Tibial nerve (tissue), 3 donors: ENCODE data around the gene CNP.
"Not testable (repeated sequence)": the region's sequence is repeated elsewhere in the genome, so short reads cannot be mapped to it uniquely, and the experiment has no call there.

Experiments
- CTCF ChIP-seq, 5 experiments: fragments of 200-600 bp in 3 of 5; fragments of 450-650 bp in 2 of 5; sonication (generic) in 3 of 5; IDR thresholded peaks; one replicate each; pipeline ENCODE4 v1.5.1; 2016 to 2019; ENCODE audit warnings: antibody characterized with exemption in 5 of 5, mild to moderate bottlenecking in 3 of 5, moderate library complexity in 2 of 5
- POLR2A ChIP-seq, 2 donors: fragments of 450-650 bp; IDR thresholded peaks; one replicate each; pipeline ENCODE4 v1.6.1; 2017; ENCODE audit warnings: antibody characterized with exemption in 2 of 2, mild to moderate bottlenecking in 2 of 2, moderate library complexity in 2 of 2

GRCh38 chr17:42020845-42021244, 54.2 kb downstream of the CNP start:
- TF ChIP-seq POLR2A, CTCF (IDR thresholded peaks at IDR 0.05): not testable (repeated sequence)
